HG02759 (cell line): Measurements from ENCODE around the gene ELP5.
A peak's percentile ranks its signal among the peaks of the same experiment; 100 is the strongest.

ENCODE experiments used
- ATAC-seq: cut with Tn5 transposase; IDR thresholded peaks from one replicate; pipeline ENCODE4 v1.9.1; 2021; ENCODE audit warnings: mild to moderate bottlenecking, moderate library complexity; ENCODE audit not compliant: unreplicated experiment

The ELP5 gene

DNA sequence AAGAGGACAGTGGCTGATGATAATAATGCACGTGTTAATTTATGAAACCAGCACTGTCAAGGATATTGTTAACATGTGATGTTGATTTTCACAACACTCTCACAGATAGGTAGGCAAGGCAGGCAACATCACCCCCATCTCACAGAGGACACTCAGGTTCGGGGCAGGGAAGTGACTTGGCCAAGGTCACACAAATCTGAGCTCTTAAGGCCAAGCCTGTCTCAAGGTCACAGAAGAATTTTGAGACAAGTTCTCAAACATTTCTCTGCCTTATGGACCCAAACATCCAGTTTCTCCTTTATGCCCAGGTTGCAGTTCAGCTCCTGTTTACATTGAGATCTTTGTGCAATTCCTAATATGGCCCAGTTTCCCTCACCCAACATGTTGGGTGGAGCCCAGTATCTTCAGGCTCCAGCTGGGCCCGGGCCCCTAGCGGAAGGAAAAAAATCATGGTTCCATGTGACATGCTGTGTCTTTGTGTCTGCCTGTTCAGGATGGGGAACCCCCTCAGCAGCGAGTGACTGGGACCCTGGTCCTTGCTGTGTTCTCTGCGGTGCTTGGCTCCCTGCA is 30.8 kb downstream of the ELP5 start:
- no peak for ATAC-seq

DNA sequence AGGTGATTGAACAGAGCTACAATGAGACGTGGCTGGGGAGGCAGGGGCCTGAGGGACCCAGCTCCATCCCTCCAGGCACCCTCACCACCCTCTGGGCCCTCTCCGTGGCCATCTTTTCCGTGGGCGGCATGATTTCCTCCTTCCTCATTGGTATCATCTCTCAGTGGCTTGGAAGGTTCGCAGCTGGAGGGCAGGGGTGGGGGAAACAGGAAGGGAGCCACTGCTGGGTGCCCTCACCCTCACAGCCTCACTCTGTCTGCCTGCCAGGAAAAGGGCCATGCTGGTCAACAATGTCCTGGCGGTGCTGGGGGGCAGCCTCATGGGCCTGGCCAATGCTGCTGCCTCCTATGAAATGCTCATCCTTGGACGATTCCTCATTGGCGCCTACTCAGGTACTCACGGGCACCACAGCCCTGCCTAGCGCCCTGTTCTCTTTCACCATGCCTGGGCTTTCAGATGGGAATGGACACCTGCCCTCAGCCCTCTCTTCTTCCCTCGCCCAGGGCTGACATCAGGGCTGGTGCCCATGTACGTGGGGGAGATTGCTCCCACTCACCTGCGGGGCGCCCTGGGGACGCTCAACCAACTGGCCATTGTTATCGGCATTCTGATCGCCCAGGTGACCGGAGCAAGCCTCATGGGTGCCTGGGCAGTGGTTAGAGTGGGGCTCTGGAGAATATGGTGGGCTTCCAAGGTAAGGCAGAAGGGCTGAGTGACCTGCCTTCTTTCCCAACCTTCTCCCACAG is 31.6 kb downstream of the ELP5 start:
- ATAC-seq: no peak

DNA sequence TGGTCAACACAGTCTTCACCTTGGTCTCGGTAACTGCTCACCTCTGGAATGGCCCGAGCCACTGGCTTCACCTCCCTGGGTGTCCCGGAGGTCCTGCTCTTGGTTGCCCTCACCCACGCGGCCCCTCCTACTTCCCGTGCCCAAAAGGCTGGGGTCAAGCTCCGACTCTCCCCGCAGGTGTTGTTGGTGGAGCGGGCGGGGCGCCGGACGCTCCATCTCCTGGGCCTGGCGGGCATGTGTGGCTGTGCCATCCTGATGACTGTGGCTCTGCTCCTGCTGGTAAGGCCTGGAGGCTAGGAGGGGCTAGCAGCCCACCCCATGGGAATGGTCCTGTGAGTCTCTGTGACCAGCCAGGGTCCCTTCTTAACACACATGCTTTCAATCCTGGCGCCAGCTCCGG is 32.9 kb downstream of the ELP5 start:
- ATAC-seq: no peak

DNA sequence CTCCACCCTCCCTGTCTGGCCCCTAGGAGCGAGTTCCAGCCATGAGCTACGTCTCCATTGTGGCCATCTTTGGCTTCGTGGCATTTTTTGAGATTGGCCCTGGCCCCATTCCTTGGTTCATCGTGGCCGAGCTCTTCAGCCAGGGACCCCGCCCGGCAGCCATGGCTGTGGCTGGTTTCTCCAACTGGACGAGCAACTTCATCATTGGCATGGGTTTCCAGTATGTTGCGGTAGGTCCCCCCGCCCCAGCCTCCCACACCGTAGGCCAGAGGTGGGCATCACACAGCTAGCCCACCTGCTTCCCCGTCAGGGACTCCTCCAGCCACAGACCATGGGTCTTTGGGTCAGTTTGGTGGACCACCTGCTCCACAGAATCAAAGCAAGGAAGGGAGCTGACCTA is 33.7 kb downstream of the ELP5 start:
- no peak for ATAC-seq

DNA sequence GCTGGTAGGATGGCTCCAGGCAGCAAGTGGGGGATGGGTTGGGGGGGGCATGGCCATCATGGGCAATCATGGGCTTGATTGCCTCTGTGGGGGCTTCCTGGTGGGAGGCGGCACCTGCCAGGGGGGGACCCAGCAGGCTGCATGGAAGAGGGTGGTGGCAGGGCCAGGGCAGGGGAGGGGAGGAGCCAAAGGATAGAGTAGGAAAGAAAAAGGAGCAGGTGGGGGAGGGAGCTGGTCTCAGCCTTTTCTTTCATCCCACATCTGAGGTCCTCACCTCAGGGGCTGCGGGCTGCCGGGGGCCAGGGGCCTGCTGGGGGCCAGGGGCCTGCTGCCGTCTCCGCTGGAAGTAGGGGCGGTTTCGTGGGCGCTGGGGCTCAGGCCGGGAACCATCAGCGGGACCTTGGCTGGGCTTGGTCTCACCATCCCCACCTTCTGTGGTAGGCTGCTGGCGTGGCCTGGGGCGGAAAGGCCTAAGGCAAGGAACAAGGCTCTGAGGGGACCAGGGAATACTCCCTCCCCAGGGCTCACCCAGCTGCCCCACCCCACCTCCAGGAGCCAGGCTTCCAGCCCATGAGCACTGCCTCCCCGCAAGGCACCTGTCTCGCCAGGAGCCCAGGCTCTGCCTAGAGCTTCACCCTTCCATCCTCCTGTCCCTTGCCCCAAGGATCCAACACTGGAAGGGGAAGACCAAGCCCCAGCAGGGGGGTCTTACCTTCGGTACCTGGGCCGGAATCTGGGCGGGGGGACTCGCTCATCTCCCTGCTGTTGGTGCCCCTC is 37.4 kb downstream of the ELP5 start:
- ATAC-seq: no peak

DNA sequence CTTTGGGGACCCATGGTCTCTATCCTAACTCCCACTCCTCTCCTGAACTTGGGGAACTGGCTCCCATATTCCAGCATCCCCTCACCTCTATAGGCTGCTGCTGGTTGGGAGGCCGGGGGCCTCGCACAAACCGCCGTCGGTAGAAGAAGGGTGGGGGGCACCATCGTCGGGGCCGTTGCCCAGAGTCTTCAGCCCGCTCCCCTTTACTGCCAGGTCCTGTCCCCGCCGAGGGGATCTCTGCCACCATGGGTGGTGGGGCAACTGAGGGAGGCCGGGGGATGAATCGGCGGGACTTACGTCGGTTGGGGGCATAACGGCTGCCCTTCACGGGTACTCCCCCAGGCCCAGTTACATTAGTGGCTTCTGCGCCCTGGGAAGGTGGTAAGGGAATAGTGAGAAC is 38.2 kb downstream of the ELP5 start:
- no peak for ATAC-seq

DNA sequence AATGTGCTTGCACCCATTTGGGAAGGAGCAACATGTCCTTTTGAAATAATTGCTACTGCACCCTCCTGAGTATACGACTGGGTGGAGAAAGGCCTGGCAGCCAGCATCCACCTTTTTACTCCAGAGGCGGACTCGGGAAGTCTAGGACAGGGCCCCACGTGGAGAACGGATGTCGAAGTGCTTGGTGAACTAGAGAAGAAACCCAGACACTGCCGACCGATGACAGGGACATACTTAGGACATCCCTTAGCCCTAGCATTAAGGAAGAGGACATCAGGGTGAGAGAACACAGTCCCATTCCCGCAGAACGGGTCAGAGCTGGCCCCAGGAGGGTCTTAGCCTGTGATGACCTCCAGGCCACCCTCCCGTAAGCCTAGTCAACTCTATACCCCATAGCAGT is 38.7 kb downstream of the ELP5 start:
- no peak for ATAC-seq

DNA sequence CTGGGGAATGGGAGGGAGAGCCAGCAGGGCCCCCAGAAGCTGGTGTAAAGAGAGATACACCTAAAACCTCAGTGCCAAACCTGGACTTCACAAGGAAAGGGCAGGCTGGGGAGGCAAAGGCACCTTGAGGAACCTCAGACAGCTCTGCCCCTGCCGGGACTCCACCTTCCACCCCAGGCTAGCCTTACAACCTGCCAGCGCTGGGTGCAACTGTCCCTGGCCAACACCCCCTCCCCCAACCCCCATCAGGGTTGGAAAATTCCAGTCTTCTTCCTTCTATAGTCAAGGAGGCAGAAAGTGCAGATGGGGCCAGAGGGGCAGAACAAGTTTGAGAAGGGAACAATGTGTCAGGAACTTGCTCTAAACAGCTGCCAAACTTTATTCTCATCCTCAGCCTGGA is 40.2 kb downstream of the ELP5 start:
- ATAC-seq: no peak

DNA sequence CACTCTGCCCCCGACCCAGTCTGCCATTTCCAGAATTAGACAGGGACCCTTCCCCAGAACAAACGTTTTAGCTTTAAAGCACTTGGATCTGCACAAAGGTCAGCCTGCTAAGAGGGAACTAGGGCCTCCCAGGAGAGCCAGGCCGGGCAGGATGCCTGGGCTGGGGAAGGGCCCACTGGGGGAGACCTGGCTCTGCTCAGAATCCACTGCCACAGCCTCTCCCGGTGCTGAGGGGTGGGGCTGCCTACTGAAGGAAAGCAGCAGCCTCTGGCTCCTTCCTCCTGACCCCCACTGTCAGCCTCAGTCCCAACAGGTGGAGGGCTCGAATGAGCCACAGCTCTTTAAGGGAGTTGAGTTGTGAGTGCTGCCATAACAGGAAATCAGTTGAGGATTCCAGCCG is 40.7 kb downstream of the ELP5 start:
- ATAC-seq: no peak

DNA sequence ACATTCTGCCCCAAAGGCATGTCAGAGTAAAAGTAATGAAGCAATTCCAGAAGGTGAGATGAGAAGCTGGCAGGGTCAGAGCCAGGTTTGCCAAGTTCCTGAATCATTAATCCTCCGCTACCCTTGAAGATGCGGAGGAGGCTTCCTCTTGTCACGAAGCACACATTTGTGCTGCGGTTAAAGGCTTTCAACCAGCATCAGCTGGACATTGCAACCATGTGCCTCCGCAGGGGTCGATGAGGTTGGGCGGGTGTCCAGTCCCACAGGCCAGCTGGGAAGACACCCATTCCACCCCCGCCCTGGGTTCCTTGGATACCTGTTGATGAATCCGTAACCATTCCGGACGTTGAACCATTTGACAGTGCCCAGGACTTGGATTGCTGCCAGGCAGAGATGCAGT is 41.1 kb downstream of the ELP5 start:
- no peak for ATAC-seq

DNA sequence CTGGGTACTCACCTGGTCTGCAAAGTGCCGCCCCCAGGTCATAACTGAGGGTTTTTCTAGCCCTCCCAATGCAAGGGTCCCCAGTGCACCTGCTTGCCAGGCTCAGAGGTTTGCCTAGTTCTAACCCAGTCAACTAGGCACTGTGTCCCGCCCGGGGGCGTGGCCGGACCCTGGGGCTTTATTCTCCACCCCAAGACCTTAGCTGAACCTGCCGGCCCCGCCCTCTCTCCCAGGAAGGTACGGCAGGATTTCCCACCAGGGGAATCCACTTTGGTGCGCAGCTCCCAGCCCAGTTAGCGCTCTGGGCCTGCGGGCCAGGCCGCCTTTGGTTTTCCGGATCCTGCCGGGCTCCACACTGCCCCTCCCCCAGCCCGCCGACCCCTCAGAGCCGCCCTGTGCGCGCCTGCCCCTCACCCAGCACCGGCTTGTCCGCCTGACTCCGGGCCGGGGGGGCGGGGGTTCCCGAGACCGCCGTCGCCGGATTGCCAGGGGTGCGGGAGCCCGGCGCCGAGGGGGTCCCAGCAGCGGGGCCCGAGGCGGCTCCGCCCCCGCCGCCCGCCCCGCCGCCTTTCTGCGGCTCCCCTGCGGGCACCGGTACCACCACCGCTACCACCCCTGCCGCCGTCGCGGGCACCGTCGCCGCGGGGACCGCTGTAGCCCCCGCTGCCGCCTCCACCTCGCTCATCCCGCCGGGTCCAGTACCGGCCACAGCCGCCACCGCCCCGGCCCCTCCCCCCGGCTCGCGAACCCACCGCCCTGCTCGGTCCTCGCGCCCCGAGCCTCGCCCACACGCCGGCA is 42.0 kb downstream of the ELP5 start:
- no peak for ATAC-seq

DNA sequence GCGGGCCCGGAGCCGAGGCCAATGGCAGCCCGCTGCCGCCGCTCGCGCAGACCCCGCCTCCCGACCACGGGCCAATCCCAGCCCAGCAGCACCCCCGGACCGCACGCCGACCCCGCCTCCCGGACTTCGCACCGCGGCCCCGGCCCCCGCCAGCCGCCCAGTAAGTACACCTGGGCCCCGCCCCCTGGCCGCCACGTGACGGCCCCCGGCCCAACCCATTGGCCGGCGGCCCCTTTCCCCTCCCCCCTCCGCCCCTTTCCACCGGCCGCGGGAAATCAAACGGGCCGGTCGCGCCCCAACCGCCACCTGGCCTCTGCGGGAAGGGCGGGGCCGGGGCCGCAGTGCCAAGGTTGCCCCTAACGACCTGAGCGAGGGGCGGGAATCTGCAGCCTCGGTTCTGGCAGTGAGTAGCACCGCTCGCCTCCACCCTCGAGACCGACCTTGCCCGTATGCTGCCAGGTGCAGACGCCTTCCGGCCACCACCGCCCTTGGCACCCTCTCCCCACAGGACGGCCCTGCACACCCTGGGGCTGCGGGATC is 42.7 kb downstream of the ELP5 start, which contains the start of gene YBX2:
YBX2 (minus strand) TSS at position 26 of the 540 bp plus-strand sequence. CDS start 139 bp downstream, outside the sequence.
- peak; percentile 59 for ATAC-seq

DNA sequence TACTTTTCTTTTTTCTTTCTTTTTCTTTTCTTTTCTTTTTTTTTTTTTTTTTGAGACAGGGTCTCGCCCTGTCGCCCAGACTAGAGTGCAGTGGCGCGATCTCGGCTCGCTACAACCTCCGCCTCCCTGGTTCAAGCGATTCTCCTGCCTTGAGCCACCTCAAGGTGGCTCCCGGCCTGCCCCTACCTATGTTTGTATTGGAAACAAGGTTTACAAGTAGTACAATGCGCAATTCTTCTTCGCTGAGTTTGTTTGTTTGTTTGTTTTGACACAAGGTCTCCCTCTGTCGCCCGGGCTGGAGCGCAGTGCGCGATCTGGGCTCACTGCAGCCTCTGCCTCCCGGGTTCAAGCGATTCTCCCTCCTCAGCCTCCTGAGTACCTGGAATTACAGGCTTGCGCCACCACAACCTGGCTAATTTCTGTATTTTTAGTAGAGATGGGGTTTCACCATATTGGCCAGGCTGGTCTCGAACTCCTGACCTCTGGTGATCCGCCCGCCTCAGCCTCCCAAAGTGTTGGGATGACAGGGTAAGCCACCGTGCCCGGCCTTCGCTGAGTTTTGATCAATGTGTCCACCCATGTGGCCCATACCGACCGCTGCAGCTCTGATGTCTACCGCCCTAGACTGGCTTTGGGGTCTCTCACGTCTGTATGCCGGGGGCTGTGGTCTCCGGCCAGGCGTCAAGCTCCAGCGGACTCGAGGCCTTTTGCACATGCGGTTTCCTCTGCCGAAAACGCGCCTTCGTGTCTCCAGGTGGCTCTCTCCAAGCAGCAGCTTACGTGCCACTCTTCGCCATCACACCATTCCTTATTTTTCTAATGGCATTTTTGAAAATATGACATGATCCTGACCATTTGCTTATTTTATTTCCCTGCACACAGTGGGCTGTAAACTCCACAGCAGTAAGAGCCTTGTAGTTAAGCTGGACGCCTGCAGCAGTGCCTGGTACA is 43.5 kb downstream of the ELP5 start:
- no peak for ATAC-seq

DNA sequence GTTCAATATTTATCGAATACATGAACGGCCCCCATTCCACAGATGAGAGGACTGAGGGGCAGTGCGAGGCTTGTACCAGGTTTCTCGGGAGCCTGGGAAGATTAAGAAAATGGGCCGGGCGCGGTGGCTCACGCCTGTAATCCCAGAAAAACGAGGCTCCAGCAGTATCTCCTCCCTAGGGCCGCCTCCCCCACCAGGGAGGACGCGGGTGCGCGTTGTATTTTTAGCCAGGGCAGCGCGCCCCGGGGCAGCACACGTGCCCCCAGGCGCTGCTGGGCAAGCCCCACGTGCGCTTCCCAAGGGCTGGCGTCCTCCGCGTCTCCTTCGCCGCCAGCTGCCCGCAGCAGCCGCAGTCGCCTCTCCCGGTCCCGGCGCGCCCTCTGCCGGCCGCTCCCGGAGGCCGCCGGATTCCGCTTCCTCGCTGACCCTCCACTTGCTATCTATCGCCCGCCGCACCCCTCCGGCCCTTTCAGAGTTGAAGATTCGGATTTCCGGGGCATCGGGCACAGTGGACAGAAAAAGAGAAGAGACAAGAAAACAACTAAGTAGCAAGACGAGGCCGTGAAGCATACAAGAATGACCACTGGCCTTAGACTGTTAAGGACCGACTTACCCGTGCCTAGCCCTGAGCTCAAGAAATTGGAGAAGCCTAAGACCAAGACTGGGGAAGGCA is 44.3 kb downstream of the ELP5 start:
- no peak for ATAC-seq

DNA sequence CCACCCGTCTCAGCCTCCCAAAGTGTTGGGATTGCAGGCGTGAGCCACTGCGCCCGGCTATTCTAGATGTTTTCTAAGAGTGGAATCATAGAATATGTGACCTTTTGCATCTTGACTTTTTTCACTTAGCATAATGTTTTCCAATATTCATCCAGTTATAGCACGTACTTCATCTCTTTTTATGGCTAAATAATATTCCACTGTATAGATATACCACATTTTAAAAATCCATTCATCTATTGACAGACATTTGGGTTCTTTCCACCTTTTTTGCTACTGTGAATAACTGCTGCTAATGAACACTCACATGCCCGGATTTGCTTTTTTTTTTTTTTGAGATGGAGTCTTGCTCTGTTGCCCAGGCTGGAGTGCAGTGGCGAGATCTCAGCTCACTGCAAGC is 52.2 kb downstream of the ELP5 start:
- ATAC-seq: no peak

DNA sequence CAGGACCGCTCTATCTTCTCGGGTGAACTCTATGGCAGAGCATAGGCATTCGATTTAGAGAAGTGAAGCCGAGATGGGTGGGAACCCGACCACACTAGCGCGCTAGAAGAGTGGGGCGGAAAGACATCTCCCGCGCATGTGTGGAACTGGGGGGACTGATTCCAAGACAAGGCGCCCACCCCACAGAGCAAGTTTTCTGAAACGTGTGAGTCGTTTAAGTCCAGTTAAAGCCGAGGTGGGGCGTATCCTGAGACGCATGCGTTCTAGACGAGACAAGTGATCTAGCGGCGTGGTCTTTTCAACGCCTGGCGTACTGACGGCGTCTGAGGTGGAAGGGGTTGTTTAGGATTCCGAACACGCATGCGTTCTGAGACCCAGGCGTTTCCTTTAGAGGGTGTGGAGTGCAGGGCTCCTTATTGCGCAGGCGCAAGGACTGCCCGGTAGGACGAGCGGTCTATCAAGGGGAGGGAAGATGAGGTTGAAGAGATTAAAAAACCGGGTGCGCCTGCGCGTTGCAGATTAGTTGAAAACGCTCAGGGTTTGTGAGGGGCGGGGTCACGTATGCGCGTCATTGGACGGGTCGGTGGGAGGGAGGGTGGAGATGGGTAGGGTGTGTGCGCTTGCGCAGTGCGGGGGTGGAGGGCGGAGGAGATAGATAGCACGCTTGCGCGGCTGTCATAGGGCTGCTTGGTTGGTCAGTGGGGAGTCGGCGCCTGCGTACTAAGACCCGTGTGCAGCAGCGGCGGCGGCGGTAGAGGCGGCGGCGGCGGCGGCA is 55.1 kb downstream of the ELP5 start, which contains the start of gene EIF5A:
EIF5A (plus strand) TSS at position 718 of the 775 bp plus-strand sequence. CDS start 2,008 bp downstream, outside the sequence.
- ATAC-seq: peak; percentile 77

DNA sequence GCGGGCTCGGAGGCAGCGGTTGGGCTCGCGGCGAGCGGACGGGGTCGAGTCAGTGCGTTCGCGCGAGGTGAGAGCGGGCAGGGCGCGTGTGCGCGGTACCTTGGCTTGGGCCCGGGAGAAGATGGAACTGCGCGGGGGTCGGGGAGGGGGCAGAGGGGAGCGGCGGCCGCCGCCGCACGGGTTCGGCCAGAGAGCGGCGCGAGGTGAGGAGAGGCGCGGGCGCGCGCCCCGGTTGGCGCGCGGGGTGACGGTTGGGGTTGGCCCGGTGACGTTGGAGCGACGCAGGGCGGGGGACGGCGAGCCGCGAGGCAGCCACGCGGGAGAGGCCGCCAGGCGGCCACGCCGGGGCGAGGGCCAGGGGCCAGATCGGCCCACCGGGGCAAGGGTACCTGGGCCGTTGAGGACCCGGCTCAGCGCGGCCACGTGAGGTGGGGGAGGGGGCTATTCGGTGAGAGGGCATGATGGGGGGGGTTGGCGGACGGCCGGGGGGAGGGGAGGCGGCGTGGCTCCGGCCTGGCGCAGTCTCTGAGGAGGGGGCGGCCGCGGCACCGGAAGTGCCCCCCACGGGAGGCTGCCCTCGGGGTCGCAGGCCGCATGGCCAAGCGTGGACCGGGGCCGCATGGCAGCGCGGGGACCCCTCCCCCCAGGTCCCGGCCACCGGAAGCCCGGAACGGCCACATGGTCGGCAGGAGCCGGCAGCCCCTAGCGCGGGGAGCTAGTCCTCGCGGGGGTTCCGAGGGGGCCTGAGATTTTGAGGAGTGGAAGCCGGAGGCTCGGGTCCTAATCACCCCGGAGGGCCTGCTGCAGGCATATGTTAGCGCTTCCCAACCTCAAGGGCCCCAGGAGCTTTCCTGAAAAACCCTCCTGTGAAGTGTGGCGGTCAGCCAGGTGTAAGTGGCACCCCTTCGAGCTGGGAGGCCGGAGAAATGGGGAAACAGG is 55.9 kb downstream of the ELP5 start:
- ATAC-seq: no peak
